Glomerular visceral epithelial cell (primary cell): ENCODE data around the gene DHRS3.

Source experiments
- DNase-seq: peaks from one replicate; pipeline ENCODE4 v3.0.0-alpha.2; 2016; ENCODE audit errors: extremely low spot score

The DHRS3 gene

DNA sequence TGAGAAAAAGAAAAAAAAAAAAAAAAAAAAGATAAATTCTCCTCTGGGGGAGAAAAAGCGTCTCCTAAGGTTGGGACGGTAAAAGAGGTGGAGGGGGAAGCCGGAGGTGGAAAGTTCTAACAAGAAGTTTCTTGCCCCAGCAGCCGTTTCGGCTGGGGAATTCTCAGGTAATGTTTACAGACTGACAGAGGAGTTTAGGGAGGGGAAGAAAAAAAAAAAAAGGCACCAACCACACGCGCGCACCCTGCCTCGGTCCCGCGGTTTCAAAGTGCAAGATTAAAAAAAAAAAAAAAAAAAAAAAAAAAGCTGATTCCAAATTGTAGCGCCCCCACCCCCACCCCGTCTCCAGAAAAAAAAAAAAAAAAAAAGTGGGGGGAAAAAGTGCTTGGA is 504 bp downstream of the DHRS3 start:
- DNase-seq = no peak

- DNase-seq = no peak
Observed at GRCh38 chr1:12616709-12617373, 1.2 kb downstream of the DHRS3 start.

DNA sequence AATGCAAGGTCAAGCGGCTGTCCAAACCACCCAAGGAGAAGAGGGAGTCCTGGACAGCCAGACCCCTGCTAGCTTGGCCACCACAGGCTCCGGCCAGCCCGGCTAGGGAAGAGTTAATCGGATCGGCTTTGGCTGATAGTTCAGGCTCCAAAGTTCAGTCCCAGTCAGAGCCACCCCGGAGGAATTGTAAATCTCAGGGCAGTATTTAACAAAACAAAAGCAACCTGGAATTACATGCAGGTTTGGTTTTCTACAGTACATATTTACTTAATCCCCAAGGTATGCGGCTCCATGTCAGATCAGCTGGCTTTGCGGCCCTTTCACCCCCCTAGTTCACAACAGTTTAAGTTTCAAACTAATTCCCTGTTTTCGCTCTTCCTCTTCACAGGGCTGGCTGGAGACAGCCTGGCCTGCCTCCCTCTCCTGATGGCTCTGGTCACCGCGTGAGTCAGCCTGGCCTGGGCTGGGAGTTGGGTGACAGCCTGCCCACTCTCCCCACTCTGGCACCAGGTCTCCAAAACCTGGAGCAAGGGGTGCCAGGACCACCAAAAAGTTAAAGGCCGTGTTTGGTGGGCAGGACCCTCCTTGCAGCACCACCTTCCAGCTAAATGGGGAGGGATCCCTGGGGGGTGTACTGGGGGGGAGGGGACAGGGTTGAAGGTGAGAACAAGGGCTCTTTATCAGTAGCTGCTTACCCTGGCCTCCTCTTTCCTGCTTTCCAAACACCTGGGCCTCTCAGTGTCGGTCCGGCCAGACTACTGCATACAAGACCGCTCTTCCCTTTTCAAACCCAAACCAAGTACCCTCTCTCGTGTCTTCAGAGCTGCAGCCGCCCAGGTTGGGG is 1.9 kb downstream of the DHRS3 start:
- DNase-seq = peak; percentile 75

GRCh38 chr1:12615159-12615864 is 2.7 kb downstream of the DHRS3 start:
- DNase-seq = no peak

GRCh38 chr1:12614402-12615158 is 3.4 kb downstream of the DHRS3 start:
- no peak for DNase-seq

GRCh38 chr1:12613180-12613579 is 4.8 kb downstream of the DHRS3 start:
- no peak for DNase-seq

GRCh38 chr1:12610941-12611340 is 7.1 kb downstream of the DHRS3 start:
- DNase-seq = no peak

GRCh38 chr1:12610305-12610935 is 7.6 kb downstream of the DHRS3 start:
- DNase-seq = no peak

DNA sequence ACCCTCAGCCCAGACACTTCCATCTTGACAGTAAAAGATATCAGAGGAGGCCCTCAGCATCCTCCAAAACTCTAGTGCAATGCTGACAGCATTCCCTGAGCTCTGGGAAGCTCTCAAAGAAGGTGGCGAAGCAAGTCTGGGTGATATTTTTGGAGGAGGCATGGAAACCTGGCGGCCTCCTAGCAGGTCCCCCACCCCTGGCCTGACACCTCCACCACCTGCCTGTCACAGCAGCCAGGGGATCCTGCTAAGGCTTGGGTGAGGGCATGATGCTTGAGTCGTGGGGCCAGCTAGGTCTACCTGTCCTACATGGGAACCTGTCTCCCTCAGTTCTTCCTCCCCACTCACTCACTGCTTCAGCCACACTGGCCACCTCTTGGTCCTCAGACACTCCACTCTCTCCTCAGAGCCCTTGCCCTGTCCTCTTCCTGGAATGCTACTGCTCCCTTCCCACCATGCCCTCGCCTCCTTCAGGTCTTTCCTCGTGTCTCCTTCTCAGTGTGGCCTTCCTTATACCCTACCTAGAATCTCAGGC is 8.5 kb downstream of the DHRS3 start:
- no peak for DNase-seq

DNA sequence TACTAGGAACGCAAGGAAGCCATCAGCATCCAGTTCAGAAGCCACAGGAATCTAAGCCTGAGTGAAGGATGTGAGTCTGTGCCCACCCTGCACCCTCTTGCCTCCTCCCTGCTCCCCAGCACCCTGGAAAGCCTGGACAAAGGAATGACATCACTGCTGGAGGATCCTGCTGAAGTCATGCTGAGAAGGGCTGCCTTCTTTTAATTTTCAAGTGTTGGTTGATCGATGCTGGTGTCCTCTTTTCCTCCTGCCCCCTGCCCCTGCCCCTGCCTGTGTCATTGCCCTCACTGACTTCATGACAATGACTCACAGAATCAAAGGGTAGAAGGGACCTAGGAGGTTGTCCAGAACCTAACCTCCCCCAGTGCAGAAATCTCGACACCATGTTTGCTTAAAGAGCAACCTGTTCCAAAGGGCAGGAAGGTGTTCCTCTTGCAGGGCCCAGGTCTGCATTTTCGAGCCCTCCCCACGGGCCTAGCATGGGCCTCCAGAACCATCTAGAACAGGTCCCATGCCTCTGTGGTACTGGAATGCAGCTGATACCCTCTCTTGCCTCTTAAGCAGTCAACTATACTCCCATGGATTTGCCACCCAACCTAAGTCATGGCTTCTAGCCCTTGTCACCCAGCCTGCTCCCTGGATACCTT is 9.6 kb downstream of the DHRS3 start:
- peak; percentile 39 for DNase-seq

DNA sequence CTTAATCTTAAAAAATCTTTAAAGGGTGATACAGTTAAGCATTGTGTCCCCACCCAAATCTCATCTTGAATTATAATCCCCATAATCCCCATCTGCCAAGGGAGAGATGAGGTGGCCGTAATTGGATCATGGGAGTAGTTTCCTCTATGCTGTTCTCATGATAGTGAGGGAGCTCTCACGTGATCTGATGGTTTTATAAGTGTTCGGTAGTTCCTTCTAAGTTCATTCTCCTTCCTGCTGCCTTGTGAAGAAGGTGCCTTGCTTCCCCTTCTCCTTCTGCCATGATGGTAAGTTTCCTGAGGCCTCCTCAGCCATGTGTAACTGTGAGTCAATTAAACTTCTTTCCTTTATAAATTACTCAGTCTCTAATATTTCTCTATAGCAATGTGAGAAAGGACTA is 10.7 kb downstream of the DHRS3 start:
- DNase-seq = no peak

- DNase-seq = no peak
Observed at GRCh38 chr1:12604986-12605385, 13.0 kb downstream of the DHRS3 start.

DNA sequence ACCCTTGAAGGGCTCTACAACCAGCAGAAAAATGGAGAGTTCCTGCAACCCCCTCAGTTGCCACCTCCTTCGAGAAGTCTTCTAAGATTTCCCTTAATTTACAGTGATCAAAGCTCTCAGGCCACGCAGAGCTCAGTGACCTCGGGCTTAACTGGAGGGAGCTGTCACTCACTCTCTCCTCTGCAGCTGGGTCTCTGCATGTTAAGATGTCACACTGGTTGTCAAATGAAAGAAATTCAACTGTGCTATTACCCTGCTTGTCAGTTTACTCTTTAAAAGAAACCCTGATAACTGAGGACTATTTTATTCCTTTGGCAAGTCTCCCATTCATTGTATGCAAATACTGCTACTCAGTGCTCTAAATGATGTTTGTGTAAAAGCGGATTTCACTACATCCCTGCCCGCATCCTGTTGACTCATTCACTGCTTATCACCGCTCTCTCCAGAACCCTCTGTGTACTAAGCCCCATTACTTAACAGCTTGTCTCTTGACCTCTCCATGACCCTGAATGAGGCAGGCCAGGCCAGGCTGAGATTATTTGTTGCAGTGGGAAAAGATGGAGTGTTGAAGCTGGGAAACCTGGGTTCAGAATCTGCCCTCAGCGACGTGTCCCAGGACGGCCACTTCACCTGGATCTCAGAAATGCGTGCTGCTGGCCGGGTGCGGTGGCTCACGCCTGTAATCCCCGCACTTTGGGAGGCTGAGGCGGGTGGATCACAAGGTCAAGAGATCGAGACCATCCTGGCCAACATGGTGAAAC is 13.7 kb downstream of the DHRS3 start:
- DNase-seq = peak; percentile 92

DNA sequence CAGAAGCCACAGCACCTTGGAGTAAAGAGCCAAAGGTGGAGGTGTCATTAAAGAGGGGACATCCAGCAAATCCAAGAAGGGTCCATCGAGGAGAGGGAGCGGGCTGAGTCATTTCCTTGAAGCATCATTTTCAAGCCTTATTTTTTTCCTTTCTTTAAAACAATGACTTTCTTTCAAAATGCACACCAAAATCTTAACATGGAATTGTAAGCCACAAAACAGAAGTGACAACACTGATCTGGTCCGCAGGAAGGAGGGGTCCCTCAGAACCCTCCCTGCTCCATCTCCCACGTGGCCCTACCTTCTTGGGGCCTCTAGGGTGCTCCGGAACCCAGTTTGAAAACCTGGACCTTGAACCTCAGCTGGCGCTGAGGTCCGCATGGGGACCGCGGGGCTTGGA is 14.8 kb downstream of the DHRS3 start:
- DNase-seq = no peak

DNA sequence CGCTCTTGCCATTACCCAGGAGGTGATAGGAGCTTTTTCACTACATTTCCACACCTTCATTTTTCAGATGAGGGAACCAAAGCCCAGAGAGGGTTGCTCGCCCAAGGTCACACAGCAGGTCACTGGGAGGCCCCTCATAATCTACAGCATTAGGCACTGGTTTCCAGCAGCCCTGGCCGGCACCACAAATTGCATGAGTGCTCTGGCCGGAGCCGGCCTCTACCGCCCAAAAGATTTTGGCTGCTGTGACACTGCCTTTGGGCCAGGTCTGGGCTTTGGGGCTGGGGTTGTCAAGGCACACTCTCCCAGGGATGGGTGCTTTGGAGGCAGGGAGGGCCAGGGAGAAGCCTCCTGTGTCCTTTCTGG is 15.4 kb downstream of the DHRS3 start:
- DNase-seq = no peak

GRCh38 chr1:12601700-12602658 is 16.0 kb downstream of the DHRS3 start:
- peak; percentile 98 for DNase-seq

DNA sequence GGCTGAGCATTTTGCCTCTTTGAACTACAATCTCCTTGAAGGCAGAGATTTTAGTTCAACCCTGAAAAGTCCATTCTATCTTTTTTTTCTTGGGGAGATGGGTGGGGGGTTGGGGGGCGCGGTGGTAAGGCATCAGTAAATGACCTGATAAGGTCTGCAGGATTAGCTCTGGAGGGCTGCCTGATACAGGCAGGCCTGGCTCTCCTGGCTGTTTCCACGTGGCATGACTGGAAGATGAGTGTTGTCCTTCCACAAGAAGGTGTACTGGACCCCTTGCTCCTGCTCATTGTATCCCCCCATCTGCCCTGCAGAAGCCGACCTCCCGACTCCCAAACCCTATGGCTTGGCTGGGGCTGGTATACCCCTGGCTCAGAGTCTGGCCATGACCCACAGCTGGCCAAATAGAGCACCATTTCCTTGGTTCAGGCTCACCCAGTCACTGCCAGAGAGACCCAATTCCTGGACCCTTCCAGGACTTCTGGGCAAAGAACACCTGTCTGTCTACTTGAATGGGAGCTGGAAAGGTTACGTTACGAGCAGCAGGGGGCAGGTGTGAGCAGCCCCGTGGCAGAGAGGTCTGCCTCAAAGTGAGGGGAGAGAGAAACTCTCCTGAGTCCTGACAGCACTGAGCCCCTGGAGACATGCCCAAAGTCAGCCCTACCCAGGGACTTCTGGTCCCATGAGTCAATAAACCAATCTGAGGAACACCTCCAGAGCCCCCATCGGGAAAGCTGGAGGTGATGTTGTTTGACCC is 17.0 kb downstream of the DHRS3 start:
- DNase-seq = peak; percentile 40

DNA sequence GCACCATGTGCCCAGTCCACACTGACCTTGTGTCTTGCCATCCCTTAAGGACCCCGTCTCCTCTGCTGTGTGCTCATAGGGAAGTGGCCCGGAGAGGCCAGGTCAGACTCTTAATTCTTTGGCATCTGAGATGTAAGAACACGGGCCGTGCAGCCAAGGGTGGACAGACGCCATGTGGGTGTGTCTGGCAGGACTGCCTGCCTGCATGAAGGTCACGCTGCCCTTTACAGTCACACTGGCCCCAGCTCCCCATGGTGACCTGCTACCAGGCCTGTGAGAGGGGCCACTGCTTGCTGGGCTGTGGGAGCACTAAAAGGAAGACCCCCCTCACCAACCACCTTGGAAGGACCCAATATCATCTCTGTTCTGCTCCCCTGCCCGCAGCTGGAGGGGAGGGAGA is 17.7 kb downstream of the DHRS3 start:
- DNase-seq = no peak
